Raji (cell line): Measurements from ENCODE around the gene ZNF860.

Experiments
- POLR2A ChIP-seq: IDR thresholded peaks from 2 replicates; pipeline ENCODE4 v1.6.1; 2011; ENCODE audit warnings: low read depth, low read length, control low read depth; ENCODE audit not compliant: insufficient read depth

The ZNF860 gene

GRCh38 chr3:31981206-31982181 is at the start of gene ZNF860, which contains the start of gene OSBPL10:
Gene ZNF860 (plus strand): TSS chr3:31981750. CDS start chr3:31989080, 7,330 bp downstream.
Gene OSBPL10 (minus strand): TSS chr3:31981262. CDS start chr3:31981179, 83 bp downstream.
- TF ChIP-seq POLR2A, result peak; percentile 75

- 0 out of 2 replicates have a peak, but pooled peaks have one; percentile 27 for TF ChIP-seq POLR2A
Measured at GRCh38 chr3:31932990-31933389, 48.6 kb upstream of the ZNF860 start.

- no peak for TF ChIP-seq POLR2A
Measured at GRCh38 chr3:31934018-31934417, 47.5 kb upstream of the ZNF860 start.

GRCh38 chr3:31934866-31935265 is 46.7 kb upstream of the ZNF860 start:
- TF ChIP-seq POLR2A, result no peak

- no peak for TF ChIP-seq POLR2A
Measured at GRCh38 chr3:31936420-31937060, 45.0 kb upstream of the ZNF860 start.

- no peak for TF ChIP-seq POLR2A
Measured at GRCh38 chr3:31937225-31937624, 44.3 kb upstream of the ZNF860 start.

- TF ChIP-seq POLR2A, result no peak
Measured at GRCh38 chr3:31942446-31942845, 39.1 kb upstream of the ZNF860 start.

- no peak for TF ChIP-seq POLR2A
Measured at GRCh38 chr3:31943041-31943440, 38.5 kb upstream of the ZNF860 start.

- TF ChIP-seq POLR2A, result no peak
Measured at GRCh38 chr3:31945738-31946052, 35.9 kb upstream of the ZNF860 start.

GRCh38 chr3:31946484-31947081 is 35.0 kb upstream of the ZNF860 start:
- TF ChIP-seq POLR2A, result peak; percentile 51

GRCh38 chr3:31947162-31947561 is 34.4 kb upstream of the ZNF860 start:
- TF ChIP-seq POLR2A, result peak; percentile 8; the same call in 1 of the 2 replicates

- TF ChIP-seq POLR2A, result no peak; the same call in 1 of the 2 replicates
Measured at GRCh38 chr3:31947671-31948091, 33.9 kb upstream of the ZNF860 start.

GRCh38 chr3:31948280-31948679 is 33.3 kb upstream of the ZNF860 start:
- no peak for TF ChIP-seq POLR2A

GRCh38 chr3:31952205-31952604 is 29.3 kb upstream of the ZNF860 start:
- TF ChIP-seq POLR2A, result peak; percentile 68

GRCh38 chr3:31953091-31953490 is 28.5 kb upstream of the ZNF860 start:
- no peak; the same call in 1 of the 2 replicates for TF ChIP-seq POLR2A
